Activated naive CD8-positive, alpha-beta T cell treated with anti-CD3 and anti-CD28 coated beads, Interleukin-2, amount 50 U/mL, for 16 hours (primary cell): ENCODE results near the gene LHFPL2.
"Not testable (repeated sequence)": the region's sequence is repeated elsewhere in the genome, so short reads cannot be mapped to it uniquely, and the experiment has no call there.

Experiments used
- DNase-seq: peaks from one replicate; pipeline ENCODE4 v3.0.0-alpha.2; 2020; ENCODE audit warnings: low read depth, low spot score

Gene LHFPL2

GRCh38 chr5:78666975-78667374, 18.4 kb upstream of the LHFPL2 start:
- DNase-seq, result not testable (repeated sequence)

GRCh38 chr5:78666041-78666444, 17.5 kb upstream of the LHFPL2 start:
- DNase-seq, result no peak

DNA sequence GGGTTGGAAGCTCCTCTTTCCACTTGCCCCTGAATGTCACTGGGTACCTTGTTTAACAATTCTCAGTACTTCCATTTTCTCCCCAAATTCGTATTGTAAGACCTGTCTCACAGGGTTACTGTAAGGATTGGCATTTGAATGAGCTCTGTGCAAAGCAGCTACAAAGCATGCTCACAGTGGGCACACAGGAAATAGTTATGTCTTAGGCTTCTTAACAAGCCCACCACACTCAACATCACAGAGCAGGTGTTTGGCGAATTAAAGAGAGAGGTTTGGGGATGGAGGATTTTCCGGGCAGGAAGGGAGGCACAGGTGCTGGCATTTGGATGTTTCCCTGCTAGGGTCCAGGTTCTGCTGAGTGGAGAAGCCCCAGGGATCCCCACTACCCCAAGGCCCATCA, 17.0 kb upstream of the LHFPL2 start:
- DNase-seq, result no peak

DNA sequence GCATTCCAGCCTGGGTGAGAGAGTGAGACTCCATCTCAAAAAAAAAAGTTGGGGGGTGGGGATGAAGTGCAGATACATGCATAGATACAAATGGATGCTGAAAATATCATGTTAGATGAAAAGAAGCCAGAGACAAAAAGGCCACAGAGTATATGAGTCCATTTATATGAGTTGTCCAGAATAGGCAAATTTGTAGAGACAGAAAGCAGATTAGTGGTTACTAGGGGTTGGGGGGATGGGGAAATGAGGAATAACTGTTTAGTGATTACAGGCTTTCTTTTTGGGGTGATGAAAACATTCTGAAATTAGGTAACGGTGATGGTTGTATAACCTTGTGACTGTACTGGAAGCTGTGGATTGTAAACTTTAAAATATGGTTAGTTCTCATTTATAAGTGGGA, 13.8 kb upstream of the LHFPL2 start:
- DNase-seq, result no peak

DNA sequence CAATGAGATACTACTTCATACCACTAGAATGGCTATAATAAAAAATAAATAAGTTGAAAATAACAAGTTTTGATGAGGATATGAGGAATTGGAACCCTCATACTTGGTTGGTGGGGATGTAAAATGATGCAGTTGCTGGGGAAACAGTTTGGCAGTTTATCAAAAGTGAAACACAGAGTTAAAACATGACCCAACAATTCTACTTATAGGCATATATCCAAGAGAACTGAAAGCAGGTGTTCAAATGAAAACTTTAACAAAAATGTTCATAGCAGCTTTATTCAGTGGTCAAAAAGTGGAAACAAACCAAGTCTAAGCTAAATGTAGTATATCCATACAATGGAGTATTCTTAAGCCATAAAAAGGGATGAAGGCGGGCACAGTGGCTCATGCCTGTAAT, 13.1 kb upstream of the LHFPL2 start:
- no peak for DNase-seq

DNA sequence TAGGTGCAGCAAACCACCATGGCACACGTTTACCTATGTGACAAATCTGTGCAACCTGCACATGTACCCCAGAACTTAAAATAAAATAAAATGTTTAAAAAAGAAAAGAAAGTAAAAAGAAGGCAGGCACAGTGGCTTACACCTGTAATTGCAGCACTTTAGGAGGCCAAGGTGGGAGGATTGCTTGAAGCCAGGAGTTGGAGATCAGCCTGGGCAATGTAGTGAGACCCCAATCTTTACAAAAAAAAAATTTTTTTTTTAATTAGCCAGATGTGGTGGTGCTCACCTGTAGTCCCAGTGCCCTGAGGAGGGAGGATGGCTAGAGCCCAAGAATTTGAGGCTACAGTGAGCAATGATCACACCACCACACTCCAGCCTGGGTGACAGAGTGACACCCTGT, 12.5 kb upstream of the LHFPL2 start:
- no peak for DNase-seq

DNA sequence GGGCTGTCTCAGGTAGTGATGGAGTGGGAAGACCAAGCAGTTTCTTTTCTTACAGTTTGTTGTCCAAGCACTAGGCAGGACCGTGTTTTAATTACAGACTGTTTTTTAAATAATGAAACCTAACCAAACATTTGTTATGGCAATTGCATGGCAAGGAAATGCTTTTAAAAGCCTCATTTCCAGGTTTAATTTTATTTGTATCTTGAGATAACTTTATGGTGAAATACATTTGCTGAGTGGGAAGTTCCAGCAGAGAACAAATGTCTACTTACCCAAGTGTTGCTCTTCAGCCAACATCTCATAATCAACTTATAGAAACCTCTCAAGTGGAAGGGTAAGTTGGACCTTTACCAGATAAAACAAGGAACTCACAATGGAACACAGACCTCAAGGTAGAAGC, 11.8 kb upstream of the LHFPL2 start:
- DNase-seq, result no peak

- DNase-seq, result no peak
These were observed 11.1 kb upstream of the LHFPL2 start for GRCh38 chr5:78659714-78660113.

GRCh38 chr5:78659114-78659513, 10.5 kb upstream of the LHFPL2 start:
- no peak for DNase-seq

DNA sequence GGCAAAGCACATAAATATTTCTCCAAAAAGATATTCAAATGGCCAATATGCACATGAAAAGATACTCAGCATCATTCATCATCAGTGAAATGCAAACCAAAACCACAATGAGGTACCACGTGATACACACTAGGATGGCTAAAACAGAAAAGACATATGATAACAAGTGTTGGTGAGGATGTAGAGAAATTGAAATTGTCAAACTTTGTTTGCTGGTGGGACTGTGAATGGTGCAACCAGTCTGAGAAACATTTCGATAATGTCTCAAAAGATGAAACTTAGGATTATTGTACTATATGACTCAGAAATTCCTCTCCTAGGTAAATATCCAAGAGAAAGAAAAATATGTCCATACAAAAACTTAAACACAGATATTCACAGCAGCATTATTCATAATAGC, 8.6 kb upstream of the LHFPL2 start:
- DNase-seq, result no peak

DNA sequence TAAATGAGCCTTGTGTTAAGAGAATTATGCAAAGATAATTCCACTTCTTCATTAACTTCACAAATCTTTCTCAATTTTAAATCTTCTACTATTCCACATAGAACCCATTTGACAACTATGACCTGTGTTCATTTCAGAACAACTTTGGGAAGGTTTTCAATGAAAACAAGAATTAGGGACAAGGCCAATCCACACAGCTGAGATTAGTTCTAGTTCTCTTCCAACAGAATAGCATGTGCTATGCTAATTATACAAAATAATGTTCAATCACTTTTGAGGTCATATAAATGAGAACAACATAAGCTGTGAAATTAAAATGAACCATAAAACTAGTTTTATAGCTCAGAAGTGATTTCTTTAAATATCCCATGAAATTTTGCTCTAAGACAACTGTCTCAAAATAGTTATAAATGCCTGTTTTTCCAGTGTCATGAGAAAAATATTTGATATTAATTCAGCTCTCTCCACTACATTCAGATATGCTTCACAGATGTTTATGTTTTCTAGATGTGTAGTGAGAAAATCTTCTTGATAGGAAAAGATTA, 7.2 kb upstream of the LHFPL2 start:
- no peak for DNase-seq

GRCh38 chr5:78654386-78654785, 5.8 kb upstream of the LHFPL2 start:
- DNase-seq, result no peak

- DNase-seq, result no peak
These were observed 5.3 kb upstream of the LHFPL2 start for GRCh38 chr5:78653681-78654366.

DNA sequence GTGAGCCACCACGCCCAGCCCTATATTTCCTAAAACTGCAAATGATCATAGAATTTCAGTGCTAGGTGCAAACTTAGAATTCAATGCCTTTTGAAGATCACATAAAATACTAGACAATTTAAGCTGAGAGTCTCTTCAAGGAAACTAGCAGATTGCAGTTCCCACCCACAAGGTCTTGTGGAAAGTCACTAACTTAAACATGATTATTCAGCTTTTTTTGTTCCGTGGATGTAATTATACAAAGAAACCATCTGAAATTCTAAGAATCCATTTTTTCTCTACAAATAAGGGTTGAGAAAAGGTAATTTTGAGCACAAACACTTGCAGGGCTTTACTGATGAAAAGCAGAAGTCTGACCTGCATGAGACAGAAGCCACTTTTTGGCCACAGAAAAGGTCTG, 4.5 kb upstream of the LHFPL2 start:
- no peak for DNase-seq

DNA sequence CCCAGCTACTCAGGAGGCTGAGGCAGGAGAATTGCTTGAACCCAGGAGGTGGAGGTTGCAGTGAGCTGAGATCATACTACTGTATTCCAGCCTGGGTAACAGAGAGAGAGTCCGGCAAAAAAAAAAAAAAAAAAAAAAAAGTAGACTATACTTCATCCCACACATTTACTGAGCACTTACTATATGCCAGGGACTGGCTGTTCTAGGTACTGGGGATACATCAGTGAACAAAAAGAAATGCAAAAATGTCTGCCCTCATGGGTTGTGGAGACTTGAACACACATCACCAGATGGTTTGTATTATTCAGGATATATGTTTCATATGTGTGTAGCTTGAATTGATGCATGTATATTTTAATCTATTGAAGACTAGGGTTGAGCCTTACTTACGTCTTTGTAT, 2.9 kb upstream of the LHFPL2 start:
- DNase-seq, result no peak

GRCh38 chr5:78650531-78650930, 2.0 kb upstream of the LHFPL2 start:
- no peak for DNase-seq

DNA sequence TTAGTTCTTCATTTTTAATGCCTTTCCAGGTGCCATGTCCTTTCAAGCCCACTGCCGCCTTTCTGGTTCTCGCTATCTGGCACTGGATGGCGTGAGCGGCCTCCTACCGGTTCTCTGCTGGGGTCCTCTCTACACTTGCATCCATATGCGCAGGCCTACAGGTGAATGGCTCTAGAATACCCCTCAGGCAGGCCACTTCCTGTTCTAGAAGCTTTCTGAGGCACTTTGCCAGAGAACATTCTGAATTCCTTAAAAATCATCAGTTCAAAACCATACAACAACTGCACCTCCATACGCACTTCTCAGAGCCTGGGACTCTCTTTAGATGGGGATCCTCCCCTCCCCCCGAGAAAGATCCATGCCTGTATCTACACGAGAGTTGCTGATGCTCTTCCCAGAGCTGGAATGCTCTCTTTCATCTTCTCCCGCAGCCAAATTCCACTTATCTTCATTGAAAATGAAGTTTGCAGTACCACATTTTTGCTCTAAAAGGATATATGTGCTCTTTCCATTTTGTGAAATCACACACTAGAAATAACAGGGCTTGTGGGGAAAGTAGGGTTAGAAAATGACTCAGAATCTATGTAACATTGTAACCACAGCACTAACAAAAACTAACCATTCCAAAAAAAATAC, 1.4 kb upstream of the LHFPL2 start:
- DNase-seq, result no peak

DNA sequence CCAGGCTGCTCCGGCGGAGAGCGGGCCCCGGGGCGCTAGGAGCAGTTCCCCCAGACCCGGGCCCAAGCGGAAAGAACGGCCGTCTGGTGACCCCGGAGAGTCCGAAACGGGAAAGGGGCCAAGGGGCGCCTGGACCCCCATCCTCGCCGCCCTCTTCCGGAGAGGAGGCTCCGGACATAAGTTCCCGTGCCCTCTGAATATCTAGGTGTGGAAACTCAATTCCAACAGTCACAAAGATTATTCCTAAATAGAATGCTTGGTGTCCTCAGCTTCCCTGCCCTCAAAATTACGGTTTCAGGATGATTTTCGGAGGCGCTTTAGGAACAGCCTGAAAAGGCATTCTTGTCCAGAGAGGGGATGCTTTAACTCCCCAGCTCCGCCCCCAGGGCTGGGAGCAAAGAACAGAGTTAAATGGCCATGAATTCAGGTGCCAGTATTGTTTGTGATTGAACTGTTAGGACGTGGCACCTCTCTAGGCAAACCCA, 681 bp upstream of the LHFPL2 start:
- no peak for DNase-seq

DNA sequence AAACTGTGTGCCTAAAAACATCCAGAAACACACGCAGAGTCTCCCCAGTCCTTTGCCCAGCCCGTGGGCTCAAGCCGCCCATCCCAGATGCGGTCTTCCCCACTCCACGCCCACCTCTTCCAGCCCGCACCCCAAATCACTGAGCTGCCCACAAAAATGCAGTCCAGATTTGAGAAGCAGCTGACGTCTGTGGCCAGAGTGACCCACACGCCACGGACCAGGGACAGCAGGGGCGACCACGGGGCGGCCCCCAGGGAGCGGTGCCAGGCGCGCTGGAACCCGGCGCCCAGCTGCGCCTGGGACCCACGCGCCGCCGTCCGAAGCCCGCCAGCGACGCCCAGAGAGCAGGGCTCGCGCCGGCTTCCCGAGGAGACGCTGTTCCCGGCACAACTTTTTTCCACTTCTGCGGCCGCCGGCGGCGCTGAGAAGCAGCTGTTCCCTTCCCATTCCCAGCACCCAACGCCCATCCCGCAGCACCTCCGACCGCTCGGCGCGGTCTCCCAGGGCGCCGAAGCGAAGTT, 674 bp downstream of the LHFPL2 start:
- DNase-seq, result no peak

DNA sequence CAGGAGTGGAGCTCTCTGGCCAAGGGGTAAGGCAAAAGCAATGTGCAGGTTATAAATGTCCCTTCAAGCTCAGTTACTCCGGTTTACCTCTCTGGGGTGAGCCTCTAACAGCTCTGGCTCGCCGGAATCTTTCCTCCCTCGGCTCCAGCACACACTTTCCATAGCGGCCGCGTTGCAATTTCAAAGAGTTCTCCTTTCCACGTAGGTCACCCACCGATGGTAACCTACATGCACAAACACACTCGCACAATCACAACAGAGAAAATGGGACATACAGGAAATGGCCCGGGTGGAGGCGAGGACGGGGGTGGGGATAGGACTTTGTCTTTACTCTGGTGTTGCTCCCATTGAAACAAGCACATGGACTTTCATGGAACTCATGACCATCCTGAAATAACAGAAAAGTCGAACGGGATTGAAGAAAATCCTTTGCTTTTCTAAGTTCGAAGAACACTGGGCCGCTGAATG, 1.2 kb downstream of the LHFPL2 start:
- no peak for DNase-seq

GRCh38 chr5:78644741-78645300, 3.8 kb downstream of the LHFPL2 start:
- DNase-seq, result no peak

- no peak for DNase-seq
These were observed 4.4 kb downstream of the LHFPL2 start for GRCh38 chr5:78644129-78644528.

DNA sequence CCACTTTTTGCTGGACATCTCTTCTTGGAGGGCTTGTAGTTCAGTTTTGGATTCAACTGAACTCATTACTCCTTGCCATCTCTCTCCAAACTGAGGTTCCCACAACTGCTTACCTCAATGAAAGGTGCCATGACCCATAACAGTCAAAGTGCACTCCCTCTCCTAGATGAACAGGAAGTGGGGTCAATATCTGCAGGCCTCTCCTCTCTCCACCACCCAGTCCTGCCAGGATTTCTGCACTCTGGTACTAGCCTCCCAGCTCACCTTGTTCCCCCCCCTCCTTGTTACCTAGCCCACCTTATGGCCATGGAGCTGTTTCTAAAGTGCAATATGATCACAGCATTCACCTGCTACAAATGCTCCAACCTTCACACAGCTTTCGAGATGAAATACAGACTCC, 5.9 kb downstream of the LHFPL2 start:
- no peak for DNase-seq
